Sigmoid colon (tissue), 7 donors: Measurements from ENCODE around the gene CDCA4. TPM values are rescaled to one million over a fixed set of nuclear protein-coding genes. Genes with fewer than 3 reads are reported as not detected.
"Not testable (repeated sequence)": the region's sequence is repeated elsewhere in the genome, so short reads cannot be mapped to it uniquely, and the experiment has no call there.

ENCODE experiments used
- DNase-seq: peaks from one replicate; pipeline ENCODE4 v3.0.0-alpha.2; 2019
- H3K27ac ChIP-seq, 4 donors: fragments of 200-600 bp; sonication (generic); one replicate each; pipeline ENCODE4 v1.5.1; 2016 to 2019; ENCODE audit warnings: mild to moderate bottlenecking in 1 of 4
- H3K27me3 ChIP-seq, 3 donors: fragments of 200-600 bp; sonication (generic); one replicate each; pipeline ENCODE4 v1.5.1; 2019; ENCODE audit warnings: mild to moderate bottlenecking in 1 of 3
- H3K36me3 ChIP-seq, 4 donors: fragments of 200-600 bp; sonication (generic); one replicate each; pipeline ENCODE4 v1.5.1; 2016 to 2019
- H3K4me1 ChIP-seq, 4 donors: fragments of 200-600 bp; sonication (generic); one replicate each; pipeline ENCODE4 v1.5.1; 2017 to 2019
- H3K4me3 ChIP-seq, 4 donors: fragments of 200-600 bp; sonication (generic); one replicate each; pipeline ENCODE4 v1.5.1; 2017 to 2019; ENCODE audit warnings: mild to moderate bottlenecking in 2 of 4, moderate library complexity in 1 of 4
- H3K9me3 ChIP-seq, 4 donors: fragments of 200-600 bp in 3 of 4; sonication (generic) in 3 of 4; one replicate each; pipeline versions ENCODE4 v1.5.1 to v1.6.1; 2013 to 2019
- EP300 ChIP-seq, 4 donors: sonication (generic); formaldehyde crosslinking; IDR thresholded peaks; one replicate each; pipeline ENCODE4 v1.6.1; 2017; ENCODE audit warnings: antibody characterized with exemption in 4 of 4
- POLR2A ChIP-seq, 2 donors: fragments of 450-650 bp; IDR thresholded peaks; one replicate each; pipeline ENCODE4 v1.6.1; 2016; ENCODE audit warnings: antibody characterized with exemption in 2 of 2, mild to moderate bottlenecking in 2 of 2, moderate library complexity in 2 of 2
- POLR2AphosphoS5 ChIP-seq, 4 donors: sonication (generic); formaldehyde crosslinking; IDR thresholded peaks; one replicate each; pipeline ENCODE4 v1.6.1; 2017; ENCODE audit warnings: antibody characterized with exemption in 4 of 4
- WGBS, 2 donors: extraction: QIAGEN DNeasy Blood & Tissue Kit; methylation state at CpG; one replicate each; pipeline ENCODE4 v1.1.7; 2013; 5-methylcytosine and 5-hydroxymethylcytosine counted together
- intact Hi-C: fragments of 100-400 bp; cut with DNase I; formaldehyde crosslinking; loops from one replicate; pipeline ENCODE4 v1.15.1; 2023
- polyA plus RNA-seq, 3 donors: library from polyadenylated mRNA; stranded (reverse); fragments of 200-250 nt; gene quantifications; one replicate each; pipeline ENCODE4 v1.2.3, GENCODE V29; 2013
- total RNA-seq, 4 donors: library from RNA; depleted of rRNA; stranded (reverse); fragments of >200 nt; gene quantifications; one replicate each; pipeline ENCODE4 v1.1.0, GENCODE V29; 2016
- TF ChIP-seq, protein P1 (sequence below), 4 experiments: fragments of 450-650 bp in 3 of 4; fragments of 200-600 bp in 1 of 4; IDR thresholded peaks; one replicate each; pipeline ENCODE4 v1.5.1; 2016 to 2019; ENCODE audit warnings: antibody characterized with exemption in 4 of 4, mild to moderate bottlenecking in 3 of 4, moderate library complexity in 2 of 4
- donor health status: healthy with polysubstance abuse.
- donor health status: Bipolar disorder and iron deficiency.
- donor health status: healthy.

CDCA4 gene
- total and polyA plus RNA-seq, 7 donors: 2.4 to 11.3 (median 5.4) TPM

DNA sequence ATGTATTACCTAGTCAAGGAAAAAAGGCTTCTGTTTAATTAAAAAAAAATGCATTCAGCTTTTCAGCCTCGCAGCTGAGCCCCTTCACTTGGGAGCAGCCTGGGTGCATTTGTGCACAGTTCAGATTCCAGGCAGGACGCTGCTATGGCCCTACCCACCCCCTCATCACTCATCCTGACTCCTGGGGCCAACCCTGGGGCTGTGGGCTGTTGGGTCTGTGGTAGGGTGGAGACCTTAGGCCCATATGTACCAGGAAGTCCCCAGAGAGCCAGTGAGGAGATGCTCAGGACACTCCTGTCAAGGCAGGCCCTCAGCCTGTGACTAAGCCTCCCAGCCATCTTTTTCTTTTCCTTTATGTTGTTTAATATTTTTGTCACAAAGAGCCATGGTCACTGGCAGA lies 9.3 kb upstream of the CDCA4 start:
- Histone ChIP-seq H3K4me1 (peaks cover 0 to 23% (median 5%) of the 10 kb centered on the region in 4 donors), H3K27me3 (peaks cover 0 to 13% (median 5%) of the 10 kb centered on the region in 3 donors), H3K9me3 (no peaks in the 10 kb centered on the region), H3K36me3 (no peaks in the 10 kb centered on the region), H3K4me3 (no peak overlapping the region), H3K27ac (no peak overlapping the region)
- 83 to 94% methylated on average over 2 of the region's 2 CpGs for WGBS, 2 donors
- intact Hi-C loops: no loop called here
- no peak for DNase-seq
- TF ChIP-seq, protein P1, sequence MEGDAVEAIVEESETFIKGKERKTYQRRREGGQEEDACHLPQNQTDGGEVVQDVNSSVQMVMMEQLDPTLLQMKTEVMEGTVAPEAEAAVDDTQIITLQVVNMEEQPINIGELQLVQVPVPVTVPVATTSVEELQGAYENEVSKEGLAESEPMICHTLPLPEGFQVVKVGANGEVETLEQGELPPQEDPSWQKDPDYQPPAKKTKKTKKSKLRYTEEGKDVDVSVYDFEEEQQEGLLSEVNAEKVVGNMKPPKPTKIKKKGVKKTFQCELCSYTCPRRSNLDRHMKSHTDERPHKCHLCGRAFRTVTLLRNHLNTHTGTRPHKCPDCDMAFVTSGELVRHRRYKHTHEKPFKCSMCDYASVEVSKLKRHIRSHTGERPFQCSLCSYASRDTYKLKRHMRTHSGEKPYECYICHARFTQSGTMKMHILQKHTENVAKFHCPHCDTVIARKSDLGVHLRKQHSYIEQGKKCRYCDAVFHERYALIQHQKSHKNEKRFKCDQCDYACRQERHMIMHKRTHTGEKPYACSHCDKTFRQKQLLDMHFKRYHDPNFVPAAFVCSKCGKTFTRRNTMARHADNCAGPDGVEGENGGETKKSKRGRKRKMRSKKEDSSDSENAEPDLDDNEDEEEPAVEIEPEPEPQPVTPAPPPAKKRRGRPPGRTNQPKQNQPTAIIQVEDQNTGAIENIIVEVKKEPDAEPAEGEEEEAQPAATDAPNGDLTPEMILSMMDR (IDR thresholded peaks at IDR 0.05): no peak
- no peak for TF ChIP-seq POLR2AphosphoS5 (IDR thresholded peaks at IDR 0.05)
- TF ChIP-seq POLR2A (IDR thresholded peaks at IDR 0.05): no peak
- TF ChIP-seq EP300 (IDR thresholded peaks at IDR 0.05): no peak

DNA sequence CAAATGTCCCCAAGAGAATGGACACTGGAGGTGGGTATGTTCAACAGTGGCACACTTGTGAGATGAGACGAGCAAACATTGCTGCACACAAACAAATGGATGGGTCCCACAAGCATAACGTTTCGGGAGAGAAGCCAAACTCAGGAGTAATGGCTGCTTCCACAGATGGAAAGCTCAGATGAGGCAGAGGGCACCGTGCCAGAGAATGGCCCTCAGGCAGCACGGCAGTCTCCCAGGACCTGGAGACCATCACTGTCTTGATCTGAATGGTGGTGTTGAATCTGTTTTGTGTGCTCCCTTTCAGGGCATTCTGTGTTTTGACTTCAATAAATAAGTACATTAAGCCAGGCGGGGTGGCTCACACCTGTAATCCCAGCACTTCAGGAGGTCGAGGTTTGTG lies 8.5 kb upstream of the CDCA4 start:
- intact Hi-C loops: no loop called here
- peaks cover 0 to 9% (median 3%) of the 10 kb centered on the region in 3 donors for H3K27me3 ChIP-seq
- H3K4me3 ChIP-seq: no peak overlapping the region
- peak overlapping the region in 1 of 4 donors; percentile 74 for H3K27ac ChIP-seq
- no peak for DNase-seq
- no peaks in the 10 kb centered on the region for H3K9me3 ChIP-seq
- no peaks in the 10 kb centered on the region for H3K36me3 ChIP-seq
- TF ChIP-seq, protein P1 (IDR thresholded peaks at IDR 0.05): no peak
- peak in 1 of 4 donors; percentile 50 for TF ChIP-seq POLR2AphosphoS5 (IDR thresholded peaks at IDR 0.05)
- TF ChIP-seq POLR2A (IDR thresholded peaks at IDR 0.05): no peak
- no peak for TF ChIP-seq EP300 (IDR thresholded peaks at IDR 0.05)
- H3K4me1 ChIP-seq: peaks cover 0 to 23% (median 5%) of the 10 kb centered on the region in 4 donors
- 78 to 89% methylated on average over 7 of the region's 7 CpGs for WGBS, 2 donors

- WGBS, 2 donors: 83 to 86% methylated on average over 12 of the region's 12 CpGs
- Histone ChIP-seq H3K4me3 (no peak overlapping the region), H3K27ac (peak overlapping the region in 2 of 4 donors; percentile 44 to 74), H3K27me3 (peaks cover 0 to 1% (median 0%) of the 10 kb centered on the region in 3 donors), H3K9me3 (no peaks in the 10 kb centered on the region), H3K36me3 (no peaks in the 10 kb centered on the region), H3K4me1 (peaks cover 0 to 23% (median 3%) of the 10 kb centered on the region in 4 donors)
- intact Hi-C loops: no loop called here
- DNase-seq: no peak
- TF ChIP-seq, protein P1 (IDR thresholded peaks at IDR 0.05): no peak
- TF ChIP-seq POLR2A (IDR thresholded peaks at IDR 0.05): no peak
- TF ChIP-seq EP300 (IDR thresholded peaks at IDR 0.05): no peak
- peak in 1 of 4 donors; percentile 59 for TF ChIP-seq POLR2AphosphoS5 (IDR thresholded peaks at IDR 0.05)
Observed at GRCh38 chr14:105028251-105028927, 7.5 kb upstream of the CDCA4 start.

- 79 to 83% methylated on average over 4 of the region's 4 CpGs for WGBS, 2 donors
- peaks cover 0 to 23% (median 2%) of the 10 kb centered on the region in 4 donors for H3K4me1 ChIP-seq
- H3K27me3 ChIP-seq, H3K36me3 ChIP-seq, DNase-seq, H3K4me3 ChIP-seq, intact Hi-C loops, H3K9me3 ChIP-seq: not testable (repeated sequence)
- H3K27ac ChIP-seq: peak overlapping the region in 2 of 4 donors; percentile 44 to 74
Observed at GRCh38 chr14:105027718-105028117, 6.8 kb upstream of the CDCA4 start.

DNA sequence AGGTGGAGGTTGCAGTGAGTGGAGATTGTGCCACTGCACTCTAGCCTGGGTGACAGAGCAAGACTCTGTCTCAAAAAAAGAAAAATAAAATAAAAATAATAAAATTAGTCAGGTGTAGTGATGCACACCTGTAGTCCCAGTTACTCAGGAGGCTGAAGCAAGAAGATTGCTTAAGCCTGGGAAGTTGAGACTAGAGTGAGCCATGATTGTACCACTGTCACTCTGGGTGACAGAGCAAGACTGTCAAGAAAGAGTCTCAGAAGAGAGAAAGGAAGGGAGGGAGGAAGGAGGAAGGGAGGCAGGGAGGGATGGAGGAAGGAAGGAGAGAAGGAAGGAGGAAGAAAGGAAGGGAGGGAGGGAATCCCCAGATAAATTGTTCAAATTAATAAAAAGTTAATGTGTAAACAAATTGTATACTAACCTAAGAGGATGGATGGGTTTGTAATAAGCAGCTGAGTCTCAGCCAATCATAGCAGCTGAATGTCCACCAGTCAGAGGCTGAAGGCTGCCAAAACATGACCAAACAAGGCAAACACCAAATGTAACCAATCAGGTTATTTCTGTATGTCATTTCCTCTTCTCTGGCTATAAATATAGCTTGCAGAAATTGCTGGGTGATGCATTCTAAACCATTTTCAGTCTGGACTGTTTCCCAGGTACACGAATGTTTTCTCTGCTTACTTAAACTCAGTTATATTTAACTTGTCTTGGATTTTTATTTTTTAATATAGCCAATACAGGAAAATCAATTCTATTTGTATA lies 6.1 kb upstream of the CDCA4 start:
- TF ChIP-seq POLR2A (IDR thresholded peaks at IDR 0.05): no peak
- no peak for TF ChIP-seq POLR2AphosphoS5 (IDR thresholded peaks at IDR 0.05)
- no peak for TF ChIP-seq EP300 (IDR thresholded peaks at IDR 0.05)
- TF ChIP-seq, protein P1 (IDR thresholded peaks at IDR 0.05): no peak
- Histone ChIP-seq H3K9me3 (no peaks in the 10 kb centered on the region), H3K27ac (peak overlapping the region in 2 of 4 donors; percentile 44 to 74), H3K27me3 (no peaks in the 10 kb centered on the region), H3K36me3 (no peaks in the 10 kb centered on the region), H3K4me3 (no peak overlapping the region), H3K4me1 (peaks cover 0 to 27% (median 6%) of the 10 kb centered on the region in 4 donors)
- 32 to 45% methylated on average over 1 of the region's 1 CpG for WGBS, 2 donors
- intact Hi-C loops: no loop called here
- no peak for DNase-seq
